ENCODE measurements around the gene DCAF7.

Gene DCAF7

GRCh38 chr17:63525190-63525946 lies 24.9 kb upstream of the DCAF7 start:
- DNase-seq (ENCODE audit: low read depth) = no peak

GRCh38 chr17:63526861-63527260 lies 23.4 kb upstream of the DCAF7 start:
- DNase-seq (ENCODE audit: low read depth) = no peak

GRCh38 chr17:63528183-63528582 lies 22.1 kb upstream of the DCAF7 start:
- DNase-seq (ENCODE audit: low read depth) = no peak

- DNase-seq (ENCODE audit: low read depth) = no peak
Observed at GRCh38 chr17:63529711-63530556, 20.3 kb upstream of the DCAF7 start.

- DNase-seq (ENCODE audit: low read depth) = no peak
Observed at GRCh38 chr17:63530557-63531021, 19.7 kb upstream of the DCAF7 start.

- no peak for DNase-seq (ENCODE audit: low read depth)
Observed at GRCh38 chr17:63531022-63531965, 19.0 kb upstream of the DCAF7 start.

- DNase-seq (ENCODE audit: low read depth) = no peak
Observed at GRCh38 chr17:63533433-63534077, 16.7 kb upstream of the DCAF7 start.

- DNase-seq (ENCODE audit: low read depth) = no peak
Observed at GRCh38 chr17:63534078-63534570, 16.2 kb upstream of the DCAF7 start.

- DNase-seq (ENCODE audit: low read depth) = no peak
Observed at GRCh38 chr17:63534816-63535455, 15.3 kb upstream of the DCAF7 start.

GRCh38 chr17:63535640-63536039 lies 14.6 kb upstream of the DCAF7 start:
- no peak for DNase-seq (ENCODE audit: low read depth)

- DNase-seq (ENCODE audit: low read depth) = no peak
Observed at GRCh38 chr17:63537001-63537400, 13.3 kb upstream of the DCAF7 start.

GRCh38 chr17:63537991-63538692 lies 12.1 kb upstream of the DCAF7 start:
- no peak for DNase-seq (ENCODE audit: low read depth)

- no peak for DNase-seq (ENCODE audit: low read depth)
Observed at GRCh38 chr17:63538693-63539595, 11.3 kb upstream of the DCAF7 start.

GRCh38 chr17:63540590-63540989 lies 9.7 kb upstream of the DCAF7 start:
- DNase-seq (ENCODE audit: low read depth) = no peak

GRCh38 chr17:63542218-63542545 lies 8.1 kb upstream of the DCAF7 start:
- no peak for DNase-seq (ENCODE audit: low read depth)

GRCh38 chr17:63542942-63543821 lies 7.1 kb upstream of the DCAF7 start:
- no peak for DNase-seq (ENCODE audit: low read depth)

GRCh38 chr17:63543822-63544420 lies 6.4 kb upstream of the DCAF7 start:
- DNase-seq (ENCODE audit: low read depth) = no peak

Measured in activated gamma-delta T cell treated with anti-CD3 and anti-CD28 coated beads, Interleukin-2, amount 50 U/mL, for 16 hours (primary cell).